HPDE6-E6E7 (cell line): ENCODE results near the gene MAP3K8.

Experiments used
- DNase-seq: peaks from one replicate; pipeline ENCODE4 v3.0.0; 2011; ENCODE audit warnings: missing footprints; ENCODE audit errors: extremely low spot score

The MAP3K8 gene

DNA sequence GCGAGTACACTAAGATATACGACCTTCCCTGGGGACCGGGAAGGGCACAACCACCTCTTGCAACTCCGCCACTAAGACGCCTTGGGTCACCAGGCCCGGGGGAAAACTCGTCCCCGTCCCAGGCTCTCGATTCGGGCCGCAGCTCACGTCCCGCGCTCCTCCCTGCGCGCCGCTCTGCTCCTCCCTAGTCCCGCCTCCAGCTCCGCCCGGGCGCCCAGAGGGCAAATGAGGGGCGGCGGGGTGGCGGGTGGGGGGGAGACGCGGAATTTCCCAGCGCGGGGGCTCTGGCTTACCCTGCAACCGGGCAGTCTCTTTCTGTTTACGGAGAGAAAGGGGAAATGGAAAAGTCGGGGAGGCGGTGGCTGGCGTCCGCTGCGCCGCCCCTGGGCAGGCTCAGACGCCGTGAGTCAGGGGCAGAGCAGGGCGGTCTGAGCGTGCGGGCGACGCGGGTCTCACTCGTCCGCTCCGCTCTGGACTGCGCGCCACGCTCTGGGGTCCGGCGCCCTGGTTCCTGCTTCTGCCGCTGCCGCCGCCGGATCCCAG is at the start of gene MAP3K8:
Gene MAP3K8, plus strand, starts transcription at position 455 of the 543 bp plus-strand sequence. CDS start 4,755 bp downstream, outside the sequence.
- peak; percentile 21 for DNase-seq

DNA sequence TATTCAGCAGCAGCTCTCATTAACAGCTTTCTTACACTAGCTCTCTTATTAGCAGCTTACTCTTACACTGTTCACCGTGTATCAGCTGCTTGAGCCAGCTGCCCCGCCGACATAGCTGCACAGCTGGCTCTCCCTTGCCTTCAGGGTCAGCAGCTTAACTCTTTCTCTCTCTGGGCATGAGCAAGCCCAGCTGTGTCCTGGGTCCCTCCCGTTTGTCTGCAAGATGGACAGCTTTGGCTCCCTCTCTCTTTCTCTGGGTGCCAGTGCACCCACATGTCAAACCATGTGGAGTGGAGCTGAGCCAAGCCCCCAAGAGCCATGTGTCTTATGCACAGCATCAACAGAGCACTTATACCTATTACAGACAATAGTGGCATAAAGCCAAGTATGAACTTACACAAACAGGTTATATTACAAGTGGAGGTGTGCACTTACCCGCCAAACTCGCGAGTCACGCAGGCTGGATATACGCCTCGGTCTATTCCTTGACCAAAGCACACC is 49.2 kb upstream of the MAP3K8 start:
- DNase-seq = no peak

DNA sequence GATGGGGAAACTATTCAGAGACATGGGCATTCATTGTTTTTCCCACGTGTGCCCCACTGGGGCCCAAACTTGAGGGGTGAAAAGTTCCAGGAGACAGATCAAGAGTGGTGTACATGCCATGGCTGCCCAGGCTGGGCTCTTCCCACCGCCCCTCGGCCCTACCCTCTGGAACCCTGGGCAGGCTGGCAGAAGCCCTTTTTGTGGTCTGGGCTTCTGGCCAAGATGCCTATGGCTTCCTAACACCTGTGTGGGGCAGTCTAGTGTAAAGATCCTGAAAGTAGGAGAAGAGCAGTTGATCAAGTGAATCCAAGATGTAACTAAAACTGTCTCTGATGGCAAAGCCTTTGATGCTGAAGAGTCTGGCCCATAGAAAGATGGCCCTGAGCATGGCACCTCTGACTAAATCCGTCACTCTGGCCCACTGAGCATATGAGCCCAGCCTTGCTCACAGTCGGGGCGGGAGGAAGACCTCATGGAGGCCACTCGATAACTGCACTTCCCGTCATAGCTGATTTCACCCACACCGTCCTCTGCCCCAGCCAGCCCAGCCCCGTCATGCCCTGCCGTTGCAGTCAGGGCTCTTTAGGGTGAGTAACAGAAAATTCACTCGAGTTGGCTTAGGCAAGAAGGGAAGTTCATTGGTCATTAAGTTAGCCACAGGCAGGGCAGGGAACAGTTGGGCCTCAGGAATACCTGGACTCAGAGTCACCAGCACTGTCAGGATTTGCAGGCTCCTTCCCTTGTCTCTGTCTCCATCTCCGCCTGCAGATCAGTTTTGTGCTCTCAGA is 47.0 kb upstream of the MAP3K8 start:
- no peak for DNase-seq

DNA sequence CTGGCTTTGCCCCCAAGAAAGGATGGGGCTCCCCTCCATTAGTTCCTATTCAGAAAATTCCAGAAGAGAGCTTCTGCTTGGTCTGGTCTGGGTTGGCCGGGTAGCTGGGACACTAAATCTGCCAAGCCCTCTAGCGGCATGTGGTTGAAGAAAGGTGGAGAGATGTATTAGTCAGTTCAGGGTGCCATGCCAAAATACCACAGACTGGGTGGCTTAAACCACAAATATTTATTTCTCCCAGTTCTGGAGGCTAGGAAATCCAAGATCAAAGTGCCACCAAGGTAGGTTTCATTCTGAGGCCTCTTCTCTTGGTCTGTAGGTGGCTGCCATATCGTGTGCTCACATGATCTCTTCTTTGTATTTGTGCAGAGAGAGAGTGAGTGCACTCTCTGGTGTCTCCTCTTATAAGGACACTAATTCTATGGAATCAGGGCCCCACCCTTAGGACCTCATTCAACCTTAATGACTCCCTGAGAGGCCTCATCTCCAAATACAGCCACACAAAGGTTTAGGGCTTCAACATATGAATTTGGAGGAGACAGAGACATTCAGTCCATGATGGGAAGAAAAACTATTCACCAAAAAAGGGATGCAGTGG is 46.2 kb upstream of the MAP3K8 start:
- DNase-seq = no peak

DNA sequence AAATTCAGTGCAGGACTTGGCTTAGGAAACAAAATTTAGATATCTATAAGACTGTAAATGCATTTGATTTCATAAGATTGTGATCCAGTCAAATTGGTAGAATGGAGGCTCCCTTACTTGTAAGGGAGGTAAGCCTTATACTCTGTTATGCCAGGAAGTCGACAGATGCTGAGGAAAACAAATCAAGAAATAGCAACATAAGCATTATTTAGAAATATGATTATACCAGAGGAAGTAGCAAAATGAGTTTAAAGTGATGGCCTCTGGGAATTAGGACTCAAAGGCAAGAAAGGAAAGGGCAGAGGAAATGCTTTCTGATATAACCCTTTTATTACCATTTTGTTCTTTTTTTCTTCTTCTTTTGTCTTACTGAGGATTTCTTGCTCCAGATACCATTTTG is 44.4 kb upstream of the MAP3K8 start:
- no peak for DNase-seq

DNA sequence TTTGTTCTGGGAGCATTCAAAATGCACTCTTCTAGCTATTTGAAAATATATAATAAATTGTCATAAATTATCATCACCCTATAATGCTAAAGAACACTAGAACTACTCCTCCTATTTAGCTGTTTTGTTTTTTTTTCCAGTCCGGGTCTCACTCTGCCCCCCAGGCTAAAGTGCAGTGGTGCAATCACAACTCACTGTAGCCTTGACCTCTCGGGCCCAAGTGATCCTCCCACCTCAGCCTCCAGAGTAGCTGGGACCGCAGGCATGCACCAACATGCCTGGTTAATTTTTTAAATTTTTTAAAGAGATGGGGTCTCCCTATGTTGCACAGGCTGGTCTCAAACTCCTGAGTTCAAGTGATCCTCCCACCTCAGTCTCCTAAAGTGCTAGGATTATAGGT is 43.8 kb upstream of the MAP3K8 start:
- no peak for DNase-seq

DNA sequence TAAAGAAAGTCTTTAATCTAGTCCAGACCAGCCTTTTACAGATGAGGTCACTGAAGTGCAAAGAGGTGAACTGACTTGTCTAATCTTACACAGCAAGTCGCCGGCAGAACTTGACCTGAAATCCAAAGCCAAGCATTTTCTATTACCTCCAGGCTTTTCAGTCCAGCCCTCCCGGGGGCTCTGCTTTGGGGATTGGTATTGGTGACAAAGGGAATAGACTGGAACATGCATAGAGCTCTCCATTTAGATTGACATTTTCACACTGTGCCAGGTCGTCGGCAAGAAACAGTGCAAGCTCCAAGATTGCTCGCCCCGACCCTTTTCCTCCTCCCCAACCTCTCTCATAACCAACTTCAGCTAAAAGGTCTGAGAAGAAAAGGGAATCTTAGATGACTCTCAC is 42.7 kb upstream of the MAP3K8 start:
- no peak for DNase-seq

DNA sequence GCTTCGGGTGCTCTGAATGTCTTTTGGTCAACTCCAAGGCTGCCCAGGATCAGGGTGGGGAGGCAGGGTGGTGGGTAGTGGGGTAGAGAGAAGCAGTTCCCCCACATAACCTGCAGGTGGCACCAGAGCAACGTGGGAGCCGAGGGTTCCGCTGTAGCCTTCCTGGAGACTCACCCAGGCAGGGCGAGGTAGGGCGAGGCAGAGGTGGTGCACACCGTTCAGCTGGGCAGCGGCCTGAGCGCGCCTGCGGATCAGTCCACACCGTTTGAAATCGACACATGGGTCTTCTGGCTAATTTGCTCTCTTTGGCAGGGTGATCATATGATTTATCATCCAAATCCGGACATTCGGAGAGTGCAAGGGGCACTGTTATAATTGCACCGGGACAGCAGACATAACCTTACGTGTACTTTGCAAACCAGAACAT is 41.4 kb upstream of the MAP3K8 start:
- peak; percentile 41 for DNase-seq

DNA sequence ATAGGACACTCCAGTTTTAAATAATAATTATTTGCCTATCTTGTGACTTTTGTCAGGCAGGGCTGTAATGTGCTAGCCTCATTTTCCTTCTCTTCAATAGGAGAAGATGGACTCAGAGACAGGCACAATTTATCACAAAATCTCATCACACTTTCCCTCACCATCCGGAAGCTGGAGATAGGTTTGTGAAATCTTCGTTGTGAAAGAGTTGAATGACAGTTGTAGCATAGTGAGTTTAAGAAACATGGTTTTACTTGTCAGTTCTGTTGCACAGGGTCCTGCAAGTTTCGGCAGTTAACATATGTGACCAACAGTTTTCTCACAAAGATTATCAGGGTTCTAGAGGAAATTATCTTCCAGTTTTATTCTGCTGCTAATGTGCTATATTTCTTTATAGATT is 37.7 kb upstream of the MAP3K8 start:
- DNase-seq = no peak

DNA sequence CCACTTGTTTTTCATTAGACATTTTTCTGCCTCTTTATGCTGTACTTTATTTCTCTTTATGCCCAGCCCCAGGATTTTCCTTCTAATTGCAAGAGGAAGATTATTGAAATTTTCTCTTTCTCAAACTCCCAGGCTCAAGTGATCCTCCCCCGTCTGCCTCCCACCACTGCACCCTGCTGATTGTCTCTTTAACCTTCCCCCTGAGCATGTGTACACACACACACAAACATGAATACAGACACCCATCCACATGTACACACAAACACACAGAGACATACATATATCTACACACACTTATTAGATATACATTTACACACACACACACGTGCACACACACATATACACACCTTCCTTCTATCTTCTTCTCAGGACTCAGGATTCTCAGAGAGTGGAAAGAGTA is 37.3 kb upstream of the MAP3K8 start:
- DNase-seq = no peak

DNA sequence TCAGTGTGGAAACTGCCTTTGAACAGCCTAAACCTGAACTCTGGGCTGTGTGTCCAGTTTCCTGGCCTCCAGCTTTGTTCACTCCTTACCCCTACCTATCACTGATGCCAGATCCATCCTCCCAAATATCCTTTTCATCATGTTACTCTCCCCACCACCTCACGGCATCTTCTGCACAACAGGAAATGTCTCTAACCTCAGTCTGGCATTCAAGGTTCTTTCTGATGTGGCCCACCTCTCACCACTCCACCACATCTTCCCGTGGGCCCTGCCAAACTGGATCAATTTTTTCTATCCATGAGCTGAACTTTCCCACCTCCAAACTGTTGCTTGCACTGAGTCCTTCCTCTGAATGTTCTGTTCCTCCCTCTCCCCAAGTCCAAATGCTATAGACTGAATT is 35.8 kb upstream of the MAP3K8 start:
- no peak for DNase-seq

DNA sequence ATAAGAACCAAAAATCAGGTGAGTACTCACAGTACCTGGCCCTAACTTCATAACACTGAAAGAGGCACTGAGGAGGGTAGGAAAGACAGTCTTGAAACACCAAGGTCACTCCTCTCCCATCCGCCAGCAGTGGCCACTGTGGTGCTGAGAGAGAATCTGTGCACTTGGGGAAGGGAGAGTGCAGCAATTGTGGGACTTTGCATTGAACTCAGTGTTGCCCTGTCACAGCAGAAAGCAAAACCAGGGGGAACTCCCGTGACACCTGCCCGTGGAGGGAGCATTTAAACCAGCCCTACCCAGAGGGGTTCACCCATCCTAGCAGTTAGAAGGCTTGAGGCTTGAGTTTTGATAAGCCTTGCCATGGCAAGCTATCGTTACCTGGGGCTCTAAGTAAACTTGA is 35.2 kb upstream of the MAP3K8 start:
- no peak for DNase-seq

DNA sequence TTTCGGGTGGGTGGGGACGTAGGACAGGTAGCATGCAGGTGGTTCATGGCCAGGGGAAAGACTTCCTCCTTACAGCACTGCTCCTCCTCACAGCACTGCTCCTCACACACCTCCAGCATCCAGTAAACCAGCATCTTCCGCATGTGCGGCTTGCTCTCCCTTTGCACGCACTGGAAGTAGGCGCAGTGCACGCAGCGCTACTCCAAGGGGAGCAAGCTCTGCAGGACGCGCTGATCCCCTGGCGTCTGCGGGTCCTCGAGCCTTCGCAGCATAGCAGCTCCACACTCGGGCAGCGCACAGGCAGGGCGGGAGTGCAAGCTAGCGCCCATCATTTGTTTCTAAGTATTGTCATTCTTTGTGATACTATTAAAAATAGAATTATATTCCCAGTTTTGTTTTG is 30.5 kb upstream of the MAP3K8 start:
- DNase-seq = no peak

DNA sequence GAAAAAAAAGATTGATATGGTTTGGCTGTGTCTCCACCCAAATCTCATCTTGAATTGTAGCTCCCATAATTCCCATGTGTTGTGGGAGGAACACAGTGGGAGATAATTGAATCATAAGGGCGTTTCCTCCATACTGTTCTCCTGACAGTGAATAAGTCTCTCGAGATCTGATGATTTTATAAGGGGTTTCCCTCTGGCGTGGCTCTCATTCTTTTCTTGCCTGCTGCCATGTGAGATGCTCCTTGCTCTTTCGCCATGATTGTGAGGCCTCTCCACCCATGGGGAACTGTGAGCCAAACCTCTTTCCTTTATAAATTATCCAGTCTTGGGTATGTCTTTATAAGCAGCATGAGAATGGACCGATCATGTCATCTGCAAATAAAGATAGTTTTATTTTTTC is 29.4 kb upstream of the MAP3K8 start:
- no peak for DNase-seq

DNA sequence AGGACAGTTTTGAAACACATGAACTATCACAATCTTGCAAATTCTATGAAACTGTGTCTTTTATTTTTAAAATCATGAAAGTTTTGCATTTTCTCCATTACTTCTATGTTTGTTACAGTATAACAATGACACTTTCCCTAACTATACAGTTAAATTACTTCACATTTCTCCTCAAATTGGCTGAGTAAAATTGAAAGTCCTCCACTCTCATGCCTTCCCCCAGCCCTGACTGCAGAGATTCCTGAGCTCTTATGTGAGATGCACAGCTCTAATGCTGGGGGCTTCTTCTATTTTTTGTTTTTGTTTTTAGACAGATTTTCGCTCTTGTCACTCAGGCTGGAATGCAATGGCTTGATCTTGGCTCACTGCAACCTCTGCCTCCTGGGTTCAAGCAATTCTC is 22.7 kb upstream of the MAP3K8 start:
- no peak for DNase-seq

DNA sequence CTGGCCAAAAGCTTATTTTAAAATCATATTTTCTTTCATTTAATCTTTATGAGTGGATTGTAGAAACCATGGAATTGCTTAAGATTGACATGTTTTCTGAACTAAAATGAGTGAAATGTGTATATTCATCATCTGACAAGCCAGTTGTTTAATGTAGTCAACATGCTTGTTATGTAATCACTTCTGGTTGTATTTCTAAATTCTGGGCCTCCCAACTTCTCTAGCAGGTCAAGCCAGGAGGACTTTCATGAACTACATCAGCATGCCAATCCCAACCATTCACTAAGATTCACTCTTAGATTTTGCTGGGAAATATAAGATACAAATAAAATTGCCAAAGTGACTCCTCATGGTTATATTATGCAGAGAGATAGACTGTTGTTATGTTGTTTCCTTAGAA is 21.1 kb upstream of the MAP3K8 start:
- no peak for DNase-seq

DNA sequence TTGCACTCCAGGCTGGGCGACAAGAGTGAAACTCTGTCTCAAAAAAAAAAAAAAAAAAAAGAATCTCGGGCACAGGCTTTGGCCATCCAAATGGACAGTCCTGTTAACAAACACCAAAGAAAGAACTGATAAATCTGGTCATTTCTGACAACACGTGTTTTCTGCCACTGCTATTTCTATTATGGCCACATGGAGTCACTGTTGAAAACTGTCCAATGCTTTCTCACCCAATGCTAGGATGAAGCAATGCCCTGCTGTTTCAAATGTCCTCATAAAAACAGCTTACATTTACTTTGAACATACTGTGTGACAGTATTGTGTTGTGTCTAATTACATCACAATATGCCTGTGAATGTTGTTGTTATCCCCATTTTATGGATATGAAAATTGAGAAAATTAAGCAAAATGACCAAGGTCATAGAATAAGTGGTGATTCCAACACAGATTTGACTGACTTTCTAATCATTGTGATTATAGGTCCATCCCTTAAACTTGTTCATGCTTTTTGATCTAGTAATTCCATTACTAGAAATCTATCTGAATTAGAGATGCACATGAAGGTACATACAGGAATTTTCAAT is 19.9 kb upstream of the MAP3K8 start:
- DNase-seq = no peak

DNA sequence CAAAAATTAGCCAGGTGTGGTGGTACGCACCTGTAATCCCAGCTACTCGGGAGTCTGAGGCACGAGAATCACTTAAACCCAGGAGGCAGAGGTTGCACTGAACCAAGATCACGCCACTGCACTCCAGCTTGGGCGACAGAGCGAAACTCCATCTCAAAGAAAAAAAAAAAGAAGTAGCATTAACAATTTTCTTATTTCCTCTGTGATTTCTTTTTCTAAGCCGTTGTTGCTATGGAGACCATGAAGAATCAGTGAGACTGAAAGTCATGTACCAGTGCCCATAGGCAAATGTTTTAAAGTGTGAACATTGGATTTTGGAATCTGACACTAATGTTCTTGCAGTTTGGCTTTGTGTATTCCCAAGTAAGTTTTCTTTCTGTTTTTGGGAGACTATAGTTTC is 18.4 kb upstream of the MAP3K8 start:
- DNase-seq = no peak

DNA sequence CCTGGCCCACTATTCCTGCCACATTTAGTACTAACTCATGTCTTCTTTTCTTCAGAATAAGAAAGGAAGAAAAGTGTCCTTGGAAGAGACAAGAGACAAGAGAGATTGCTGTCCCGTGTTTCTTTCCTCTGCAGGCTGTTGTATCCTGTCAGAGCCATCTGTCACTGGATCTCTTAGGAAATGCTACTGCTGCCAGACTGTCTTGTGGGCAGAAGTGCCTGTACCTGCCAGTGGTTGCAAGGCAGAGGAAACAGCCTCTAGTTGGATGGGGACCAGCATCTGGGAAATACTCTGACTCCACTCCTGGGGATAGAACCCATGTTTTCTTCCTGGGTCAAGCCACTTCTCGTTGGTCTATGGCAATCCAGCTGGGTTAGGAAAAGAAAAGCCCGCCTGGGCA is 16.7 kb upstream of the MAP3K8 start:
- no peak for DNase-seq

DNA sequence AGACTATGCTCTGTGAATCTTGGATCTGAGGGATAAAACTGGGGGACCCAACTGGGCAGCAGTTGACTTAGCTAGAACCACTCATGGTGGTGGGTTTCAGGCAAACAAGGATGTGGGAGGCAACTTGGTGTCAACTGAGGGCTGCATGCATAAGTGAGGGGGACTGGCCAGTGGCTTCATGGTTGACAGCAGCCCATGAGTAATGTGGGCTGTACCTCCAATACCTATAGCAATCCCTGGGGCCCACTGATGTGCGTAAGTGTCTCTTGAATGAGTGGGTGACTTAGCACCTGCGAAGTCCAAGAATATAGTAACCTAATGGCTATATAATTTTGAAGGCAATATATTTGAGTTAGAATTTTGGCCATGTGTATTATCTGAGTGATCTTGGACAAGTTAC is 13.7 kb upstream of the MAP3K8 start:
- no peak for DNase-seq

DNA sequence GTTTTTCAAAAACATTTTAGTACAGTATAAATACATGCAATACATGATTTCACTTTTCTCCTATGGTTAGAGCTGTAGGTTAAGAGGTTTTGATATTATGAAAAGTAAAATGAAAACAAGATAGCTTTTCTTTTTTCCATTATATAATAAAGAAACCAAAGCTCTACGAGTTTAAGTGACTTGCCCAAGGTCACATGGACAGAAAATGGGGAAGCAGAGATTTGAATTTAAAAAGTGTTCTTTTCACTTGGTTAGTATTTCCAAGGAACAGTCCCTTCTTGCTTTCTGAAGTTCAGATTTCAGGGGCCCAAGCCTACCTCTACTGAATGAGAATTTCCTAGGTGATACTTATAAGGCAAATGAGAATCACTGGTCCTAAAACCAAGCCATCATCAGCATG is 13.2 kb upstream of the MAP3K8 start:
- DNase-seq = no peak

DNA sequence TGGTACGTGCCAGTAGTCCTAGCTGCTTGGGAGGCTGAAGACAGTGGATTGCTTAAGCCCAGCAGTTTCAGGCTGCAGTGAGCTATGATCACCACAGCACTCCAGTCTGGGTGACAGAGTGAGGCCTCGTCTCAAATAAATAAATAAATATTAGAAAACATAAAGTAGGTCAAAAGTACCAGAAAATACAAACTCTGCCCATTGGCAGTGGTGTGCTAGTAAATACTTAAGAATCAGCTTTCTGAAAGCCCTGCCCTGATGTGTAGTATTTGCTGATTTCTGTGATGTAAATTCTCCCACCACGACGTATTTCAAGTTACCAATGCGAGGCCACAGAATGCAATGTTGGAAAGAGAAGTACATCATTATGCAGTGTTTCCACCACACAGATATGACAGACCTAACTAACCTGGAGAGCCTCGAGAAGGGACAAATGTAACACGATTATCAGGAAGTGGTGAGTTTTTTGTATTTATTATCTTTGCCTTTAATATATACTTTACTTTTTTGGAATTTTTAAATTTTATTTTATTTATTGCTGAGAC is 11.8 kb upstream of the MAP3K8 start:
- DNase-seq = no peak
